Skin epidermis (tissue), 12 donors: Measurements from ENCODE around the gene SP1.
"Not testable (repeated sequence)": the region's sequence is repeated elsewhere in the genome, so short reads cannot be mapped to it uniquely, and the experiment has no call there.

Source experiments
- H3K27ac ChIP-seq, 21 experiments: fragments of 200-600 bp; sonication (generic) in 11 of 21; one replicate each; pipeline ENCODE4 v1.5.0; 2020; ENCODE audit warnings: mild to moderate bottlenecking in 3 of 21, inconsistent platforms in 2 of 21, moderate library complexity in 2 of 21
- H3K4me3 ChIP-seq, 7 experiments: fragments of 200-600 bp; sonication (generic) in 2 of 7; one replicate each; pipeline ENCODE4 v1.5.0; 2020; ENCODE audit warnings: inconsistent platforms in 2 of 7, mild to moderate bottlenecking in 2 of 7, moderate library complexity in 1 of 7

Gene SP1

GRCh38 chr12:53380104-53380793 lies at the start of gene SP1:
Gene SP1, plus strand, starts transcription at chr12:53380176. Its CDS starts 116 bp downstream, at chr12:53380292.
- H3K27ac ChIP-seq = peak within 1 kb of the TSS; percentile 94 to 100 (median 98)
- H3K4me3 ChIP-seq = peak within 1 kb of the TSS; percentile 44 to 72 (median 54)

- Histone ChIP-seq H3K27ac (no peak overlapping the region), H3K4me3 (no peak overlapping the region)
Observed at GRCh38 chr12:53330671-53331070, 49.3 kb upstream of the SP1 start.

- not testable (repeated sequence) for H3K4me3 ChIP-seq, H3K27ac ChIP-seq
Observed at GRCh38 chr12:53332339-53332738, 47.6 kb upstream of the SP1 start.

- Histone ChIP-seq H3K4me3 (no peak overlapping the region), H3K27ac (no peak overlapping the region)
Observed at GRCh38 chr12:53332744-53333143, 47.2 kb upstream of the SP1 start.

GRCh38 chr12:53333289-53333688 lies 46.7 kb upstream of the SP1 start:
- H3K27ac ChIP-seq = no peak overlapping the region
- H3K4me3 ChIP-seq = no peak overlapping the region

- H3K27ac ChIP-seq = no peak overlapping the region
- H3K4me3 ChIP-seq = no peak overlapping the region
Observed at GRCh38 chr12:53333845-53334244, 46.1 kb upstream of the SP1 start.

GRCh38 chr12:53334822-53335221 lies 45.2 kb upstream of the SP1 start:
- no peak overlapping the region for H3K27ac ChIP-seq
- no peak overlapping the region for H3K4me3 ChIP-seq

GRCh38 chr12:53336181-53336681 lies 43.7 kb upstream of the SP1 start, which contains the start of gene SP7:
Gene SP7, minus strand, starts transcription at chr12:53336354. Its CDS starts 708 bp downstream, at chr12:53335646.
- no peak within 1 kb of the TSS for H3K27ac ChIP-seq
- H3K4me3 ChIP-seq = no peak within 1 kb of the TSS

GRCh38 chr12:53338017-53338416 lies 42.0 kb upstream of the SP1 start:
- Histone ChIP-seq H3K27ac (no peak overlapping the region), H3K4me3 (no peak overlapping the region)

GRCh38 chr12:53338916-53339315 lies 41.1 kb upstream of the SP1 start:
- Histone ChIP-seq H3K4me3 (no peak overlapping the region), H3K27ac (no peak overlapping the region)

GRCh38 chr12:53340398-53340797 lies 39.6 kb upstream of the SP1 start:
- Histone ChIP-seq H3K4me3 (no peak overlapping the region), H3K27ac (no peak overlapping the region)

- Histone ChIP-seq H3K27ac (no peak overlapping the region), H3K4me3 (no peak overlapping the region)
Observed at GRCh38 chr12:53343449-53343848, 36.5 kb upstream of the SP1 start.

- Histone ChIP-seq H3K27ac (peak overlapping the region in 2 of 21 experiments; percentile 77 to 83), H3K4me3 (no peak overlapping the region)
Observed at GRCh38 chr12:53343969-53344368, 36.0 kb upstream of the SP1 start.

GRCh38 chr12:53344487-53344823 lies 35.5 kb upstream of the SP1 start:
- peak overlapping the region in 16 of 21 experiments; percentile 34 to 90 (median 81) for H3K27ac ChIP-seq

GRCh38 chr12:53344824-53345485 lies 35.0 kb upstream of the SP1 start:
- Histone ChIP-seq H3K4me3 (peak overlapping the region; percentile 44 to 70 (median 58)), H3K27ac (peak overlapping the region; percentile 34 to 90 (median 81))

More at GRCh38 chr12:53344487-53344823, 35.5 kb upstream of the SP1 start:
- peak overlapping the region in 6 of 7 experiments; percentile 44 to 70 (median 58) for H3K4me3 ChIP-seq

GRCh38 chr12:53345486-53346188 lies 34.3 kb upstream of the SP1 start:
- peak overlapping the region in 20 of 21 experiments; percentile 43 to 90 (median 81) for H3K27ac ChIP-seq
- peak overlapping the region; percentile 44 to 70 (median 58) for H3K4me3 ChIP-seq

- Histone ChIP-seq H3K27ac (peak overlapping the region in 1 of 21 experiments; percentile 79), H3K4me3 (no peak overlapping the region)
Observed at GRCh38 chr12:53346491-53346890, 33.5 kb upstream of the SP1 start.

- H3K4me3 ChIP-seq = no peak overlapping the region
- no peak overlapping the region for H3K27ac ChIP-seq
Observed at GRCh38 chr12:53347905-53348304, 32.1 kb upstream of the SP1 start.

GRCh38 chr12:53352331-53353256 lies 27.4 kb upstream of the SP1 start:
- no peak overlapping the region for H3K4me3 ChIP-seq
- H3K27ac ChIP-seq = no peak overlapping the region
